ENCODE results near the gene MBP.

Gene MBP

GRCh38 chr18:76984193-76985155 is 148.1 kb downstream of the MBP start:
- H3K27me3 ChIP-seq (replicated peaks): no peaks in the 10 kb centered on the region
- in situ Hi-C loops (cut with HindIII; ENCODE audit: low pct_ligation_motif_present, low sequenced_read_pairs): no loop called here
- no peak overlapping the region for H3K27ac ChIP-seq
- no peak for DNase-seq
- no peaks in the 10 kb centered on the region for H3K36me3 ChIP-seq (replicated peaks)
- TF ChIP-seq, protein P1, sequence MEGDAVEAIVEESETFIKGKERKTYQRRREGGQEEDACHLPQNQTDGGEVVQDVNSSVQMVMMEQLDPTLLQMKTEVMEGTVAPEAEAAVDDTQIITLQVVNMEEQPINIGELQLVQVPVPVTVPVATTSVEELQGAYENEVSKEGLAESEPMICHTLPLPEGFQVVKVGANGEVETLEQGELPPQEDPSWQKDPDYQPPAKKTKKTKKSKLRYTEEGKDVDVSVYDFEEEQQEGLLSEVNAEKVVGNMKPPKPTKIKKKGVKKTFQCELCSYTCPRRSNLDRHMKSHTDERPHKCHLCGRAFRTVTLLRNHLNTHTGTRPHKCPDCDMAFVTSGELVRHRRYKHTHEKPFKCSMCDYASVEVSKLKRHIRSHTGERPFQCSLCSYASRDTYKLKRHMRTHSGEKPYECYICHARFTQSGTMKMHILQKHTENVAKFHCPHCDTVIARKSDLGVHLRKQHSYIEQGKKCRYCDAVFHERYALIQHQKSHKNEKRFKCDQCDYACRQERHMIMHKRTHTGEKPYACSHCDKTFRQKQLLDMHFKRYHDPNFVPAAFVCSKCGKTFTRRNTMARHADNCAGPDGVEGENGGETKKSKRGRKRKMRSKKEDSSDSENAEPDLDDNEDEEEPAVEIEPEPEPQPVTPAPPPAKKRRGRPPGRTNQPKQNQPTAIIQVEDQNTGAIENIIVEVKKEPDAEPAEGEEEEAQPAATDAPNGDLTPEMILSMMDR (IDR thresholded peaks at IDR 0.05; ENCODE audit: low read depth, low read length, missing control alignments): no peak
- no peak overlapping the region for H3K4me3 ChIP-seq (ENCODE audit: low read depth, low read length)

- Histone ChIP-seq H3K4me3 (ENCODE audit: low read depth, low read length) (no peak overlapping the region), H3K27me3 (replicated peaks) (no peaks in the 10 kb centered on the region), H3K36me3 (replicated peaks) (no peaks in the 10 kb centered on the region), H3K27ac (no peak overlapping the region)
- in situ Hi-C loops (cut with HindIII; ENCODE audit: low pct_ligation_motif_present, low sequenced_read_pairs): no loop called here
- DNase-seq: no peak
- TF ChIP-seq, protein P1 (IDR thresholded peaks at IDR 0.05; ENCODE audit: low read depth, low read length, missing control alignments): no peak
Measured at GRCh38 chr18:76983613-76984051, 149.0 kb downstream of the MBP start.

DNA sequence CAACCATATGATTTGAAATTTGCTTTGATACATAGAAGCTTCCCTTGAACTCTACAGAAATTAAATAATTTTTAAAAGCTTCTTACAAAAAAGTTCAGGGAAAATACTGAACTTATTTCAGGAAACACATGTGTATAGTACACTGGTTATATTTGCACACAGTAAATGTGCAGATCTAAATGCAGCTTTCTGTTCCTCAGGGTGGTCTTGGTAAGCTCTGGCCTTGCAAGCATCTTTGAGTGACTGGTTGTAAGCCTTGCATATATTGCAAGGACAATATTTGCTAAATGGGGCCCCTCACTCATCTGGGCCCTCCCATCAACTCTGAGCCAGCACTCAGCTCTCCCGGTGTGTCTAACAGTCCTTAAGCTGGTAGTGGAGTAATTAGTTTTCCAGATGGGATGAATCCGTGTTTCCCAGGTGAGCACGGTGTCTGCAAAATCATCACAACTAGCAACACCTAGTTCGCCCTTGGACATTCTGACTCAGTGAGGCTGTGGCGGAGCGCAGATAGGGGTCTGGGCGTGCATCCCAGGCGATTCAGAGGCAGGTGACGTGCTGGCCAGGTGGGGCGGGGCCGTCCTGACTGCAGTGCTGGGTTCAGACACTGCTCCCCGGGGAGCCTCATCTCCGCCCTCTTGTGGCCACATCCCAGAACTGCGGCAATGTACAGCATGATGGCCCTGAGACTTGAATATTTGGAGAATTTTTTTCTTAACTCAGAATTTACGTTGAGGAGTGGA is 149.6 kb downstream of the MBP start:
- Histone ChIP-seq H3K27me3 (replicated peaks) (no peaks in the 10 kb centered on the region), H3K36me3 (replicated peaks) (no peaks in the 10 kb centered on the region), H3K27ac (no peak overlapping the region), H3K4me3 (ENCODE audit: low read depth, low read length) (no peak overlapping the region)
- peak; percentile 71 for DNase-seq
- TF ChIP-seq, protein P1 (IDR thresholded peaks at IDR 0.05; ENCODE audit: low read depth, low read length, missing control alignments): peak; percentile 96
- in situ Hi-C loops (cut with HindIII; ENCODE audit: low pct_ligation_motif_present, low sequenced_read_pairs): no loop called here

DNA sequence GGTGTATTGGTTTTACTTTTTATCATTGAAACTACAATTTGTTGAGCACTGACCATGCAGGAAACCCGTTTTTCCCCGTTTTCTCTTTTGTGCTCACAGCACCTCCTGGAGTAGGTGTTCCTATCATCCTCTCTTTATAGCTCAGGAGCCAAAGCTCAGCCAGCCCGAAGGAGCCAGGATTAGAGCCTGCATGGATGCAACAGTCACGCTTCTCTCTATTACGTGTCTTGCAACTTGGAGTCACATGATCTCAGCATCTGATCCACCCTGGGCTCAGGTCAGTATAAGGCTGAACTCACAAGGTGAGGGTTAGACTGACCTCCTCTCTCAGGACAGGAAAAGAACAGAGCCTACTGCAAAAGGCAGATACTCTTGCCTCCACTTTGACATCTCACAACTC is 150.5 kb downstream of the MBP start:
- H3K4me3 ChIP-seq (ENCODE audit: low read depth, low read length): no peak overlapping the region
- in situ Hi-C loops (cut with HindIII; ENCODE audit: low pct_ligation_motif_present, low sequenced_read_pairs): no loop called here

DNA sequence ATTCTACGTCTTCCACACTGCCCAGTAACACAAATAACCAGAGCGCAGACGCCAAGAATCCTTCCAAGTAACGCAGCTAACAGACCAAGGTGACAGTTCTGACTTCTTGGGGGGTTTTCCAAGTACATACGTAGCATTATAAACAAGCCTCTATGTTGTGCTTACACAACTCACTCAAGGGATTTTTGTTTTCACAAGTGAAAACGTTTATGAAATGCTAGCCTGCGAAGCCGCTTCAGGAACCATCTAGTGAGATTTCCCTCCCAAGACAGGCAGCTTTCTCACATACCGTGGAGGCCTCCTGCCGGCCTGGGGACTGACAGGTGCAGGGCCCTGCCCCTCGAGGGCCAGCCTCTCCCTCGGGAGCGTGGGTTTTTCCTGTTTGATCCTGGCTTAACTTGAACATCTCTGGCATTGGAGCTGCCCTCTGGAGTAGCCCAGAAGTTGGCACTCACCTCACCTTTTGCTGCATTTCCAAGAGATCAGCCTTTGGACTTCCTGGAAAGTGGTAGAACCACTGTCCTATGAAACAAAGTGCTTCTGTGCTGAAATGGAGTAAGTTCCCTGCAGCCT is 151.1 kb downstream of the MBP start:
- no peak overlapping the region for H3K4me3 ChIP-seq (ENCODE audit: low read depth, low read length)
- in situ Hi-C loops (cut with HindIII; ENCODE audit: low pct_ligation_motif_present, low sequenced_read_pairs): no loop called here
- TF ChIP-seq, protein P1 (IDR thresholded peaks at IDR 0.05; ENCODE audit: low read depth, low read length, missing control alignments): no peak

More for the DNA sequence above, 150.5 kb downstream of the MBP start:
- no peak for DNase-seq
- TF ChIP-seq, protein P1 (IDR thresholded peaks at IDR 0.05; ENCODE audit: low read depth, low read length, missing control alignments): no peak
- H3K27me3 ChIP-seq (replicated peaks): no peaks in the 10 kb centered on the region
- H3K27ac ChIP-seq: no peak overlapping the region
- no peaks in the 10 kb centered on the region for H3K36me3 ChIP-seq (replicated peaks)

More for the DNA sequence above, 151.1 kb downstream of the MBP start:
- Histone ChIP-seq H3K36me3 (replicated peaks) (no peaks in the 10 kb centered on the region), H3K27ac (no peak overlapping the region), H3K27me3 (replicated peaks) (no peaks in the 10 kb centered on the region)
- DNase-seq: no peak

Data from brain microvascular endothelial cell (primary cell).